ENCODE results near the gene PDE7B.
"Not testable (repeated sequence)": the region's sequence is repeated elsewhere in the genome, so short reads cannot be mapped to it uniquely, and the experiment has no call there.

Gene PDE7B

DNA sequence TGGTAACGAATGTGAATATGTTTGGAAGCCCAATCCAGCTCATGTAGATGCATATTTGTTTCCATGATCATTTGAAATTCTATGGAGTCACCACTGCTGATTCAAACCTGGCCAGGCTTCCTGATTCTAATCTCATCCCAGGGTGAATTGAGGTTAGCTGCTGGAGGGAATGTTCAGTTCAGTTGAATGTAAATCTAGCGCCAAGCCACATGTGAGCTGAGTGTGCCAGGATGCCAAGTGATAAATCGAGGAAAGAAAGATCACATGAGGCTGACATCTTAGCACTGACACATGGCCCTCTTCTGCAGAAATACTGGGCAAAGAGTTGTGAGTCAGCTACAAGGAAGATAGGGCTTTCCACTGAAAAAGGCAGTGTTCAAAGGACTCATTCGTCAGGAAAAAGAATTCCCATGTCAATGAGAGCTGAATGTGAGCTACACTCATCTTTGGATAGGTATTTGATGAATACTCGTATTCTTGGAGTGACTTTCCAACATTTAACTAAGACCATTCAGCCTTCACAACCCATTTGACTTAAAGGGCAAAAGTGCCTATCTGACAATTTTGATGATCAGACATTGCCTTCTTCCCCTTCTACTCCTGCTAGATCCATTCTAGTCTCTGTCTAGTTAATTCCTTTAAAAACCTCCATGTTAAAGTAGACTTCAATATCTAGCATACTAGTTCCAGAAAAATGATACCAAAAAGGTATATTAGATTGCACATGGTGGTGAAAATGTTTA, 226.5 kb downstream of the PDE7B start:
- no peak for DNase-seq

DNA sequence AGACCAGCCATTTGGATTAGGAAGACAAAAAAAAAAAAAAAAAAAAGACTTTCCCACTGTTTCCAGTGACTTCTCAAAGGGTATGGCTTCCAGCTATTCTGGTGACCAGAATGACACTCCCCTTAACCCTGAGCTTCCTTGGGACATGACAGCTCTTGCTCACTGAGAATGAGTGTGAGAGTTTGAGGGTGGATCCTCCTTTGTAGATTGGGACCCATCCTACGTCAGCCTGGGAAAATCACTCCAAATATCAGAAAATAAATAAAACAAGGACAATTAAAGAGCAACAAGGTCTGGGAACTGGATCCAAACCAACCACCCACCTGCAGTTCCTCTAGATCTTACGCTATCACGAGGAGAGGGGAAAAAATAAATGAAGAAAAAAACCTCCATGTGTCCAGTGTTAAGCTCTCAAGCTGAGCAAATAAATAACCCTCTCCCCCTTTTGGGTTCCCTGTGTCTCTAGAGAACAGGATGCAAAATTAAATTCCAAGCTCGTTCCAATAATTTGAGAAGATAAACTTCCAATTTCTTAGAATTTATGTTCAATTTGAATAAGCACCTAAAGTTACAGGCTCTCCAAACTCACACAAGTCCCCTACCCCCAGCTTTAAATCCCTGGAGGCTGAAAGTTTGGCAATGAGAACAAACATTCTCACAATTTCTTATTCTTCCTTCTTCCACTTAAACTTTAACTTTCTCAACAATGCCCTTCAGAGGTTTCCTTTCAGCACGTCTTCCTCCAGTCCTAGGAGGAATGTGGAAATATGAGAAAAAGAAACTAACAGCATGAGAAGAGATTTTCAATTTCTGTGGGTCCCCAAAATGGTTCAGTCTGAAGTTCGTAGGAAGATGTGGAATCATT, 228.4 kb downstream of the PDE7B start:
- DNase-seq, result no peak

DNA sequence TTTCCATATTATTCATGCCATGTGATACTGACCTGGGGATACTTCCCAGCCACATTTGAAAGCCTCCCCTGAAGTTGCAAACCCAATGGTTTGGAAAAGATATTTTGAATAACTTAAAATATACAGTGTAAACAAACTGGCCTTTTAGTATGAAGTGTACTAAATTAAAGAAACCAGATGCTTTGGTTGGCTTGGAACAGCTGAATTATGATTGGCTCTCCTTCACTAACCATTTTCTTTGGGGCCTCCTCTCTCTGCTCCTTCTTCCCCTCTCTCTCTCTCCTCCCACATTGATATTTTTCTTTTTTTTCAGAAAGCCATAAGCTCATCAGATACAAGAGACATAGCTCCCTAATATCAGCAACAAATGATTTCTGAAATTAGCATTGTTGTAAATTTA, 232.0 kb downstream of the PDE7B start:
- DNase-seq, result no peak

DNA sequence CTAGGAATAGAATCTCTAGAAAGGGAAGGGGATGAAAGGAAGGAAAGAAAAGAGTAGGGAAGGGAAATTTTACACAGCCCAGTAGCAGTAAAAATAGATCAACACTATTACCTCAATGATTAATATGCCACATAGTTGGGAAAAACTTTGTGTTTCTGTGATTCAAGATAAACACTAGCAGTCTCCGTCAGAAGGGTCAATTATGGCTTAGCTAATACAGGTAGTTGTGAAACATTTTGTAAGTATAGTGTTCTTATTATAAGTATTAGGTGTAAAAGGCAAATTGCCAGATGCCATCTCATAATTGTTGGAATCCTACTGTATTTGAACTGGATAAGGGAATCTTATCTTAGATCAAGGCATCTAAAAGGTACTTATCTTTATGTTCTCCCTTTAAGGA, 232.9 kb downstream of the PDE7B start:
- DNase-seq, result no peak

- DNase-seq, result no peak
Measured at GRCh38 chr6:136085370-136086115, 234.0 kb downstream of the PDE7B start.

DNA sequence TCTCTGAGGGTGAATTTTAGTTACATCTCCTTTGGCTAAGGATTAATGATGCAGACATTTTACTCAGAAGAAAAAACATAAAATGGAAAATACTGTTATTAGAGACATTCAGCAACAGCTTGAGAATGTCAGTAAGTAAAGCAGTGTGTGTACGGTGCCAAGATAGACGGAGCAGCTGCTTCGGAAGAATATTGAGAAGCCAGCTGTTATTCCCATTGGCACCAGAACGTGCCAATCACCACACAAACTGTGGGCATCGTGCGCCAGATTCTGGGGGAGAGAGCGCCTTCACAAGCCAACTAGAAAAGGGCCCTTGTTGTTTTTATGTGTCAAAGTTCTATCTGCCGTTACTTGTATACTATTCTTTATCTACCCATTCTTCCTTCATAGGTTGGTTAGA, 235.2 kb downstream of the PDE7B start:
- peak; percentile 57 for DNase-seq

DNA sequence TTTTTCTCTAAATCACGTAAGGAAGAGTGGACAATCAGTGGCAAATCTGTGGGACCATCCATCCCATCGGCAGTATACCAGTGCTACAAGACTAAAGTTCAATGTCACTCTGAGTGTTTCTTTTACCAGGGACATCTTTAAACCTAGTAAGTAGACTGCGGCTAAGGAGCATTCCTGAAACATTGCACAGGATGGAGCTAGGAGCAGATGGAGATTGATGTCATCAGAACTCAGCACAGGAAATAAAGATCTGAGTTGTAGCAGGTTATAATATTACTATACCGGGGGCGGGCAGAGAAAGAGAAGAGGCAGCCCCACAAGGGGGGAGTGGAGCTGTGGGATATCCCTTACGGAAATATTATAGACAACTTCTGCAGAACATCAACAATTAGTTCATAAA, 236.5 kb downstream of the PDE7B start:
- no peak for DNase-seq

DNA sequence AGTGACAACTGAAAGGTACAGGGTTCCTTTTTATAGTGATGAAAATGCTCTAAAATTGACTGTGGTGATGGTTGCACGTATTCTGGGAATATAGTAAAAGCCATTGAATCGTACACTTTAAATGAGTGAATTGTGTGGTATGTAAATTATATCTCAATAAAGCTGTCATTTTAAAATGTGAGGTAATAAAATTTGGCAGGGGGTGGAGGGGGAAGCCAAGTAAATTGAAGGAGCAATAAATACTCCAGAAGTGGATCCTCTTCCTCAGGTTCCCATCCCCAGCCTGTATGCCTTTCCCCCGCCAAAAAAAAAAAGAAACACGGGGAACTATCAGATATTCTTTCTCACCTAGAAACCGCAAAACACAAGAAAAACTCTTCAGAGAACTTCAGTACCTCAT, 237.2 kb downstream of the PDE7B start:
- no peak for DNase-seq

DNA sequence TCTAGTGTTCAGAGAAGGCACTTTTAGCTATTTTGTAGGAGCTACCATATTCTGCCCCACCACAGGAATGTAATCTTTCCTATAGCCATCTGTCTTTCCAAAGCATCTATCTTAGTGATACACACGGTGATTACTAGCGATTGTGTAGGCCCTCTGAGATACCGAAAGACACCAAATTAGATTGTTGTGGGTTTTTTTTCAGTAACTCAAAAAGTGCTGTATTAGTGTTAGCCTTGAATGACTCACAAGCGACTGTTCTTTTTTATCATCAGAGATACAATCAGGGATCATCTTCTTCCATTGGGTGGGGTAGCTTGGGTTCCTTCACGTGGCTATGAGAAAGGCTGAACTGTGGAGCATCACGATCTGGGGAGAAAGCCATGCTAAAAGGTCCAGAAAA, 238.4 kb downstream of the PDE7B start:
- DNase-seq, result no peak

- no peak for DNase-seq
Measured at GRCh38 chr6:136090929-136091328, 239.4 kb downstream of the PDE7B start.

DNA sequence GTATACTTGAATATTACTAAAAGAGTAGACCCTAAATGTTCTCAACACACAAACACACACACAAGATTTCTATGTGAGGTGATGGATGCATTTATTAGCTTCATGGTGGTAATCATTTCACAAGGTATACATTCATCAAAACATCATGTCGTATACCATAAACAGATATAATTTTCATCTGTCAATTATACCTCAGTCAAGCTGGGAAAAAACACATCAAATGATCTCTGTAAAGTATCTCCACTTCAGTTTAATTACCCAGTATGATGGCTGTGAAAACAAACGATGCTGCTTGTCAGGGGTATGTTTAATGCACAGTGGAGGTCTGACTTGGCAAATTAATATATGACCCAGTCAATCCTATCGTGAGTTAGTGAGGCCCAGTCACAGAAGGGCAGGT, 241.4 kb downstream of the PDE7B start:
- no peak for DNase-seq

- DNase-seq, result no peak
Measured at GRCh38 chr6:136093835-136094234, 242.3 kb downstream of the PDE7B start.

GRCh38 chr6:136094812-136095211, 243.3 kb downstream of the PDE7B start:
- DNase-seq, result no peak

DNA sequence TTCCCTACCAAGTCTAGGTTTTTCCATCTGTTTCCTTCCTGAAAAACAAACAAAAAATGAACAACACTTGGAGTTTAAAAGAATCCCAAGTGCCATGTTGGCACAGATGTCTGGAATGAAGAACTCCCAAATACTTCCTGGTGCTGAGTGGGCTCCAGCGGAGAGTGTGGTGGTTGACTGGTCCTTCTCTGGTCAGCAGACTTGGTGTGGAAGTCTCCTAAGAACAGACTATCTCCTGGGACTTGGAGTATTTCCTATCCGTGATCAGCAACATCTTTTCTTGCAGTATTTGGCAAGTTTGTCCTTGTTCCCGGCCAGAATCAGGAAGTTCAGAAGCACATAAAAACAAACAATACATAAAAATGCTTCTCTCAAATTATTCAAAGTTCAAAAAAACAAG, 244.5 kb downstream of the PDE7B start:
- peak; percentile 5 for DNase-seq

DNA sequence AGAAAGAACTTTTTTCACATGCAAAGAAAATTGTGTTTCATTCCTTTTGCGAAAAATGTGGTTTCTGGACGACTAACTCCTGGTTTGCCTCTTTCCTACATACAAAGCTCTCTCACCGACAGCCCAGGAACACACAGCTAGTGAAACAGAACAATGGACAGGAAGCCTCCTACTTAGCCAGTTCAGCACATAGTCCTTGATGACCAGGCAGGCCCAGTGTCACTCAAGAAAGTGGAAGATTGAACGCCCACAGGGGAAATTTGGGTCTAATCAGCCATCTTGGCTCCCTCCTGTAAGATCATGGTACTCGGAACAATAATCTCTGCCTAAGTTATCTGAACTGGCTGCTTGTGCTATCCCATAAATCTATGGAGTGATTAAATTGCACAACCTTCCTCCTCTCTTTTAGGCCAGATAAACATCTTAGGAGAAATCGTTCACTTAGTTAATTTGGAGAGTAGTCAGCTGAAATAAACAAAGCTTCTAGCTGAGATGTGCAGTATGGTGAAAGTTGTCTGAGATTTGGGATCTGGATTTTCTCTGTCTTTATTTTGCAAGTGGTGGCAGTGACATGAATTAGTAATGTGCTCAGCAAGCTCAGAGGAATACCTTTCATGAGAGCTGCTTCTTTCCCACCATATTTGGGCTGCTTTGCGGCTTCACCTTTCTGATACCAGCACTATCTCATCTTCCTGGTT, 251.6 kb downstream of the PDE7B start:
- DNase-seq, result no peak

GRCh38 chr6:136103763-136104311, 252.3 kb downstream of the PDE7B start:
- peak; percentile 33 for DNase-seq

DNA sequence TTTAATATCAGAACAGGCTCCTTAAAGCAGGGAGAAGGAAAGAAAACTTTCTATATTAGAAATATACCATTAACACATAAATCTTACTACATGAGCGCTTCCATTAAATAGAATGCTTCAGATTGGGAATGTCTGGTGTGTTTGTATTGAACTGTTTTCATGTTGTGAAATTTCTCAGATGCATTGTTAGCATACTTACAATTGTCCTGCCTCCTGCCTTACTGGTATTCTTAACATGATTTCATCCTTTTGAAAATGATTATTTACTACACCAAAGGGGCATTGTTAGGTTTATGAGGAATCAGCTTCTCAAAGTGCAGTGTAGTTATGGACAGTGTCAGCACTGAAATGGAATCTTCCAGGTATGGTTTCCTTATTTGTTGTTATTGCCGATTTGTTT, 253.1 kb downstream of the PDE7B start:
- no peak for DNase-seq

GRCh38 chr6:136105797-136106196, 254.3 kb downstream of the PDE7B start:
- DNase-seq, result not testable (repeated sequence)

GRCh38 chr6:136108361-136108945, 257.0 kb downstream of the PDE7B start:
- DNase-seq, result no peak

GRCh38 chr6:136111831-136112230, 260.3 kb downstream of the PDE7B start:
- DNase-seq, result no peak

DNA sequence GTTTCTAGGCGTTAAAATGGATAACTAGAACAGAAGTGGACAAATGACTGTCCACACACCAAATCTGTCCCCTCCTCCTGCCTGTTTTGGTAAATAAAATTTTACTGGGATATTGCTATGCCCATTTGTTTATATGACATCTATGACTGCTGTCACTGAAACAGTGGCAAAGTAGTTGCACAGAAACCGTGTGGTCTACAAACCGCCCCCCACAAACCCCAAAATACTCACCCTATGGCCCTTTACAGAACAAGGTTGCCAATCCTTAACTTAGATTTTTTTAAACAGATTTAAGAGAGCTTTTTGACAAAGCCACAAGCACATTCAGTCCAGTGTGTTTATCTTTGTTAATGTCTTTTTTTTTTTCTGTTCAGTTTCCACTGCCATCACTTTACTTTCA, 260.8 kb downstream of the PDE7B start:
- DNase-seq, result no peak

GRCh38 chr6:136113736-136114173, 262.3 kb downstream of the PDE7B start:
- no peak for DNase-seq

Measured in midbrain (tissue), 1 donor.